NCI-H146 treated with DMSO at 0.1 percent for 48 hours (cell line): ENCODE measurements around the gene SLC27A1.
"Not testable (repeated sequence)": the region's sequence is repeated elsewhere in the genome, so short reads cannot be mapped to it uniquely, and the experiment has no call there.

ENCODE experiments used
- DNase-seq: peaks from one replicate; lab custom pipeline; 2025; ENCODE audit not compliant: unreplicated experiment; lab: John Stamatoyannopoulos, UW

Gene SLC27A1

DNA sequence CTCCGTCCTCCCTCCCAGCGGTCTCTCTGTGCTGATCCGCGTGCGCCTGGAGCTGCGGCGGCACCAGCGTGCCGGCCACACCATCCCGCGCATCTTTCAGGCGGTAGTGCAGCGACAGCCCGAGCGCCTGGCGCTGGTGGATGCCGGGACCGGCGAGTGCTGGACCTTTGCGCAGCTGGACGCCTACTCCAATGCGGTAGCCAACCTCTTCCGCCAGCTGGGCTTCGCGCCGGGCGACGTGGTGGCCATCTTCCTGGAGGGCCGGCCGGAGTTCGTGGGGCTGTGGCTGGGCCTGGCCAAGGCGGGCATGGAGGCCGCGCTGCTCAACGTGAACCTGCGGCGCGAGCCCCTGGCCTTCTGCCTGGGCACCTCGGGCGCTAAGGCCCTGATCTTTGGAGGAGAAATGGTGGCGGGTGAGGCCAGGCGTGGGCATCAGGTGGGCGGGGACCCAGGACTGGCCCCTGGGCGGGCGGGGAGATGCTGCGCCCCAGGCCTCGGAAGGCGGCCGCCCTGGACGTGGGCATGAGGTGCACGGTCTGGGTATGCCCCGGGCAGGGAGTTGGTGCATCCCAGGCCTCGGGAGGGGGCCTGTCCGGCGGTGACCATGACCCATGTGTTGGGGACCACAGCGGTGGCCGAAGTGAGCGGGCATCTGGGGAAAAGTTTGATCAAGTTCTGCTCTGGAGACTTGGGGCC lies 16.4 kb downstream of the SLC27A1 start:
- DNase-seq = no peak

- no peak for DNase-seq
Observed at GRCh38 chr19:17487284-17488121, 17.2 kb downstream of the SLC27A1 start.

- peak; percentile 76 for DNase-seq
Observed at GRCh38 chr19:17488593-17489391, 18.5 kb downstream of the SLC27A1 start.

DNA sequence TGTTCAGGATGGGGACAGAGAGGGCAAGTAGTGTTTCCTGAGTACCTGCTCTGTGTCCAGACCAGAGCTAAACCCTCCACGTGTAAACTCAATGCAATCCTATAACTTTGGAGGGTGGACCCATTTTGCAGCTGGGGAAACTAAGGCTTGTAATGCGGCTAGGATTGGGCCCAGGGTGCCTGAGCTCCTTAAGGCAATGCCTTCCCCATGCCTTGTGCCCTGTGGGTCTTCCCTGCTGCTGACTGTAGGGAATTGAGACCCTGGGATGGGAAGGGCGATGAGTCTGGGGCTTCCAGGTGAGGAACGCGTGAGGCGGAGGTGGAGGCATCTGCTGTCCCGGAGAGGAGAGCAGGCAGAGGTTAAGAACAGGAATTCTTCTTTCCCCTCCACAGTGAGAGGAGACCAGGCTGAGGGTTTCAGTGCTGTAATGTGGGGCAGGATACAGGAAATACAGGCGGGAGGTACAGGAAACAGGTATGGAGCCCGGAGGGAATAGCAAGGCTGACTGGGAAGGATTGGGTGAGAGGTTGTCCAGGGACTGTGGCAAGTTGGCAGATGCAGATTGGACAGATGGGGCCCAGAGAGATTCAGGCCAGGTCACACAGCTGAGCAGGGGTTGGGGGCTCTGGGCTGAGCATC lies 19.2 kb downstream of the SLC27A1 start:
- DNase-seq = no peak

- no peak for DNase-seq
Observed at GRCh38 chr19:17490411-17490810, 20.1 kb downstream of the SLC27A1 start.

- no peak for DNase-seq
Observed at GRCh38 chr19:17491287-17491686, 21.0 kb downstream of the SLC27A1 start.

DNA sequence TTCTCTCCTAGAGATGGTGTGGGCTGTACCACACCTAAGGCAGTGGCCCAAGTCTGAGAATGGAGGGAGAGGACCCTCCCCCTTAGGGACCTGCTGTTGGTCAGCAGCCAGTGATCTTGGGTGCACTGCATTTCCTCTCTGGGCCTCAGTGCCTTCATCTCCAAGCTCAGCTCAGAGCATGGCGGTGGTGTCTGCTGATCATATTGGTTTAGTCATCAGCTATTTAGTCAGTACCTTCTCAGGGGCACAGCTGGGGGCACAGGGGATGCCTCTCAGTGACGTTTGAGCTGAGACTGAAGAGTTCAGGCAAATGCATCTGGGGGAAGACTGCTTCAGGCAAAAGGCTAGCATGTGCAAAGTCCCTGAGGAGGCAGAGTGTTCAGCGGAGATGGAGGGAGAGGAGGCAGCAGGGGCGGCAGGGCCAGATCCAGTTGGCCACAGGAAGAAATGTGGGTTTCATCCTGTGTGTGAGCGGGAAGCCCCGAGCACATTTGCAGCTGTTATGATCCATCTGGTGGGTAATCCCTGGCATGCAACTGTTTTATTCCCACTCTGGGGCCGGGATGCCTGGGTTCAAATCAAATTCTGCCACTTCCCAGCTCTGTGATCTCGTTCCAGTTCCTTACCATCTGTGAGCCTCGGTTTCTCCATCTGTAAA lies 25.4 kb downstream of the SLC27A1 start:
- DNase-seq = no peak

DNA sequence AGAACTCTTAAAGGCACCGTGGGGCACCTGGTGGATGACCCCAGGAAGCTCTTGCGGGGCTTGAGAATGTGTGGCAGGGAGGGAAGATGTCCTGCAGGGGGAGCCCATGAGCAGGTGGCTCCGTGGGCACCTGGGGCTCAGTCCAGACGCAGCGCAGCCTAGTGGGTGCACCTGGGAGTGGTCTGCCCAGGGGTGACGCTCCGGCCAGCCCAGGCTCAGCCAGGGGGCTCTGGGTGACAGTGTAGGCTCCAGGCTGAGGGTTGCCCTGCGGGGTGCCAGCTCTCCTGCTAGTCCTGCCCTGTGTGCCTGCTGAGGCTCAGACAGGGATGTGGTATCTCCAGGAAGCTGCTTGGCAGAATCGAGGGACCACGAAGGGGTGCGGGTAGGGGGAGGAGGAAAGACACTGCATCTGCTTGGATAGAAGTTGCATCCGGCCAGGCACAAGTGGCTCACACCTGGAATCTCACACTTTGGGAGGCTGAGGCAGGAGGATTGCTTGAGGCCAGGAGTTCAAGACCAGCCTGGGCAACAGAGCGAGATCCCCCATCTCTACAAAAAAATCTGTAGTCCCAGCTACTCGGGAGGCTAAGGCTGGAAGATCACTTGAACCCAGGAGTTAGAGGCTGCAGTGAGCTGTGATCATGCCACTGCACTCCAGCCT lies 26.1 kb downstream of the SLC27A1 start:
- peak; percentile 41 for DNase-seq

- DNase-seq = no peak
Observed at GRCh38 chr19:17497149-17497798, 26.9 kb downstream of the SLC27A1 start.

DNA sequence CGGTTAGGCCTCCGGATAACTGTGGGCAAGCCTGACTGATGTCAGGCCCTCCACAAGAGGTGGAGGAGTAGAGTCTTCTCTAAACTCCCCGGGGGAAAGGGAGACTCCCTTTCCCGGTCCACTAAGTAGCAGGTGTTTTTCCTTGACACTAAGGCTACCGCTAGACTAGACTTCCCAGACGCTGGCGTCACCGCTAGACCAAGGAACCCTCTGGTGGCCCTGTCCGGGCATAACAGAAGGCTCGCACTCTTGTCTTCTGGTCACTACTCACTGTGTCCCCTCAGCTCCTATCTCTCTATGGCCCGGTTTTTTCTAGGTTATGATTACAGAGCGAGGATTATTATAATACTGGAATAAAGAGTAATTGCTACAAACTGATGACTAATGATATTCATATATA lies 28.7 kb downstream of the SLC27A1 start:
- not testable (repeated sequence) for DNase-seq

- DNase-seq = no peak
Observed at GRCh38 chr19:17499648-17500446, 29.5 kb downstream of the SLC27A1 start.

- no peak for DNase-seq
Observed at GRCh38 chr19:17500447-17501198, 30.3 kb downstream of the SLC27A1 start.

GRCh38 chr19:17503240-17503639 lies 32.9 kb downstream of the SLC27A1 start:
- no peak for DNase-seq

GRCh38 chr19:17504030-17504429 lies 33.7 kb downstream of the SLC27A1 start:
- DNase-seq = no peak

- no peak for DNase-seq
Observed at GRCh38 chr19:17504456-17504855, 34.1 kb downstream of the SLC27A1 start.

DNA sequence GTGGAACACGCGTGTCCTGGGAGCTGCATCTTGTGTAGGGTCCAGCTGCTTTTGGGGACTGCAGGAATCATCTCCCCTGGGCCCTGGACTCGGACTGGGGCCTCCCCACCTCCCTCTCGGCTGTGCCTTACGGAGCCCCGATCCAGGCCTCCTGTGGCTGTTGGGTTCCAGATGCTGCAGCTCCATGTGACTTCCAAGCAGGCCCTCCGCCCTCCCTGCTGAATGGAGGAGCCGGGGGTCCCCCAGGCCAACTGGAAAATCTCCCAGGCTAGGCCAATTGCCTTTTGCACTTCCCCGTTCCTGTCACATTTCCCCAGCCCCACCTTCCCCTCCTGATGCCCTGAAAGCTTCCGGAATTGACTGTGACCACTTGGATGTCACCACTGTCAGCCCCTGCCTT lies 34.9 kb downstream of the SLC27A1 start:
- no peak for DNase-seq

DNA sequence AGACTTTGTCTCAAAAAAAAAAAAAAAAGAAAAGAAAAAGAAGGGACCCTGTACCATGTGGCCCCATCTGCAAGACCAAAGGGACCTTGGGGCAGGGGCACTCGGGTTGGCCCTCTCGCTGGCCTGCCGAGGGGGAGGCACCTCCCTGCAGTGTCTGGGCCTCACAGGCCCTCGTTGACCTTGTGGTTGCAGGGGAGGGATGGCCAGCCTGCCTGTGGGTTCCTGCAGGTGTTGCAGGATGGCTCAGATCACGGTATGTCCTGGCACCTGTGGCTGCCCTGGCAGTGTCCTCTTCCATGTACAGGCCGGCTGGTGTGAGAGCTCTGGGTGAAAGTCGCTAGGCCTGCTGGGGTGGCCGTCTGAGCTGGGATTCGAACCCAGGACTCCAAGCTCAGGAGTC lies 36.4 kb downstream of the SLC27A1 start:
- no peak for DNase-seq

DNA sequence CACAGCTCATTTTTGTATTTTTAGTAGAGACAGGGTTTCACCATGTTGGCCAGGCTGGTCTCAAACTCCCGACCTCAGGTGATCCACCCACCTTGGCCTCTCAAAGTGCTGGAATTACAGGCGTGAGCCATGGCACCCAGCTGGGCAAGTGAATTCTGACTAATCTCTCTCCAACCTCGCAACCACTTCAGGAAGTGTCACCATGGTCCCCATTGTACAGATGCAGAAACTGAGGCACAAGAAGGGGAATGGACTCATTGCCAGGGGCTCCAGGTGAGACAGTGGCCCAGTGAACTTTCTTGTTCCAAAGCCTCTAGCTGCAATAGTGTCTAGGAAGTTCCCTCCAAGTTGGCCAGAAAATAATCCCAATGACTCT lies 38.2 kb downstream of the SLC27A1 start:
- not testable (repeated sequence) for DNase-seq
